Neural cell (in vitro differentiated cells): ENCODE measurements around the gene HOXB6.

ENCODE experiments used
- CTCF ChIP-seq: fragments of 450-650 bp; IDR thresholded peaks from 2 replicates; pipeline ENCODE4 v1.5.1; 2014; ENCODE audit warnings: antibody characterized with exemption, mild to moderate bottlenecking, moderate library complexity; ENCODE audit not compliant: poor library complexity, severe bottlenecking
- EP300 ChIP-seq: fragments of 450-650 bp; conservative IDR thresholded peaks from 2 replicates; pipeline ENCODE4 v1.6.1; 2014; ENCODE audit warnings: antibody characterized with exemption, mild to moderate bottlenecking, moderate library complexity; ENCODE audit not compliant: poor library complexity, severe bottlenecking
- MXI1 ChIP-seq: fragments of 450-650 bp; conservative IDR thresholded peaks from 2 replicates; pipeline ENCODE4 v1.6.1; 2014; ENCODE audit warnings: antibody characterized with exemption, mild to moderate bottlenecking; ENCODE audit not compliant: poor library complexity, severe bottlenecking
- POLR2AphosphoS5 ChIP-seq: IDR thresholded peaks from 2 replicates; pipeline ENCODE4 v1.6.1; 2012
- SMC3 ChIP-seq: fragments of 450-650 bp; conservative IDR thresholded peaks from 2 replicates; pipeline ENCODE4 v1.6.1; 2014; ENCODE audit warnings: antibody characterized with exemption, mild to moderate bottlenecking, moderate library complexity; ENCODE audit not compliant: poor library complexity
- TAF1 ChIP-seq: IDR thresholded peaks from 2 replicates; pipeline ENCODE4 v1.6.1; 2012; ENCODE audit warnings: low read depth

GRCh38 chr17:48612854-48613691, 8.3 kb upstream of the HOXB6 start:
- TF ChIP-seq POLR2AphosphoS5, result no peak
- no peak for TF ChIP-seq TAF1
- TF ChIP-seq EP300, result no peak
- TF ChIP-seq SMC3, result peak; percentile 25
- peak; percentile 50 for TF ChIP-seq CTCF
- TF ChIP-seq MXI1, result no peak
